Panc1 (cell line): Measurements from ENCODE around the gene ABCG5. TPM values are rescaled to one million over a fixed set of nuclear protein-coding genes. Genes with fewer than 3 reads are reported as not detected.

Source experiments
- ATAC-seq: fragments of 200-7000 bp; cut with Tn5 transposase; 2 replicates; pipeline ENCODE4 v1.9.1; 2020; ENCODE audit warnings: mild to moderate bottlenecking, moderate library complexity
- BruUV-seq: library from RNA; stranded (reverse); fragments of 400-500 nt; replicated peaks from 2 replicates; lab custom pipeline; 2021; lab: Mats Ljungman, UMichigan
- CTCF ChIA-PET: fragments of 300-600 bp; sonication (Branson Sonifier 250); formaldehyde crosslinking; loops from one replicate; lab custom pipeline; 2022; ENCODE audit warnings: antibody characterized with exemption; lab: Charles Lee
- POLR2A ChIA-PET: fragments of 300-600 bp; sonication (Branson Sonifier 250); formaldehyde crosslinking; loops from one replicate; lab custom pipeline; 2022; ENCODE audit warnings: antibody characterized with exemption; lab: Charles Lee
- DNase-seq: peaks from one replicate; pipeline ENCODE4 v3.0.0-alpha.2; 2010; ENCODE audit warnings: low read depth, low spot score
- H3K27ac ChIP-seq: 2 replicates; pipeline ENCODE4 v1.5.1; 2011; ENCODE audit warnings: mild to moderate bottlenecking, low read length, inconsistent platforms
- H3K27me3 ChIP-seq: fragments of 200-500 bp; sonication (Bioruptor generic); 2 replicates; pipeline ENCODE4 v1.6.0; 2014; ENCODE audit warnings: low read length, inconsistent platforms; ENCODE audit not compliant: control insufficient read depth, insufficient read depth
- H3K36me3 ChIP-seq: fragments of 200-500 bp; sonication (Bioruptor generic); 2 replicates; pipeline ENCODE4 v1.5.1; 2014; ENCODE audit warnings: inconsistent platforms, mild to moderate bottlenecking, low read length, moderate library complexity; ENCODE audit not compliant: control insufficient read depth, insufficient read depth
- H3K4me1 ChIP-seq: 2 replicates; pipeline ENCODE4 v1.5.1; 2011; ENCODE audit warnings: inconsistent platforms, mild to moderate bottlenecking, low read length, moderate library complexity; ENCODE audit not compliant: control insufficient read depth, insufficient read depth
- H3K4me3 ChIP-seq, 2 experiments: 2 replicates each; pipeline ENCODE4 v1.5.1; 2011 to 2012; ENCODE audit warnings: low read depth in 2 of 2, low read length in 2 of 2, mild to moderate bottlenecking in 2 of 2, inconsistent platforms in 1 of 2, moderate library complexity in 1 of 2
- H3K9me3 ChIP-seq: fragments of 200-500 bp; sonication (Bioruptor generic); 2 replicates; pipeline ENCODE4 v1.5.1; 2014; ENCODE audit warnings: low read depth, mild to moderate bottlenecking, inconsistent platforms, low read length, moderate library complexity; ENCODE audit not compliant: control insufficient read depth, insufficient read depth
- CTCF ChIP-seq: fragments of 450-650 bp; IDR thresholded peaks from 2 replicates; pipeline ENCODE4 v1.5.1; 2017; ENCODE audit warnings: mild to moderate bottlenecking
- POLR2AphosphoS5 ChIP-seq: IDR thresholded peaks from 2 replicates; pipeline ENCODE4 v1.6.1; 2012; ENCODE audit warnings: mild to moderate bottlenecking, low read depth, low read length, moderate library complexity
- REST ChIP-seq, 2 experiments: IDR thresholded peaks; 2 replicates each; pipeline ENCODE4 v1.6.1; 2011 to 2012; ENCODE audit warnings: low read depth in 2 of 2, control low read depth in 1 of 2, low read length in 1 of 2, mild to moderate bottlenecking in 1 of 2, moderate library complexity in 1 of 2; ENCODE audit not compliant: insufficient read depth in 1 of 2
- SIN3A ChIP-seq: IDR thresholded peaks from 2 replicates; pipeline ENCODE4 v1.6.1; 2012; ENCODE audit warnings: low read depth, mild to moderate bottlenecking, low read length, moderate library complexity, borderline replicate concordance; ENCODE audit not compliant: insufficient read depth
- TCF7L2 ChIP-seq: IDR thresholded peaks from 2 replicates; pipeline ENCODE4 v1.6.1; 2011; ENCODE audit warnings: mild to moderate bottlenecking, low read depth, low read length, inconsistent platforms
- in situ Hi-C: cut with HindIII; loops from 2 replicates; pipeline ENCODE4 v1.10.0; 2016; ENCODE audit warnings: low sequenced_read_pairs, low pct_unique_long_range_greater_than_20kb
- intact Hi-C: fragments of 100-400 bp; cut with micrococcal nuclease; formaldehyde crosslinking; loops from one replicate; pipeline ENCODE4 v1.10.0; 2022; ENCODE audit not compliant: unreplicated experiment
- total RNA-seq: library from RNA; stranded (reverse); gene quantifications from one replicate; pipeline ENCODE4 v1.2.1, GENCODE V29; 2021; ENCODE audit not compliant: unreplicated experiment

ABCG5 gene
- total RNA-seq, 1 experiment from 2014 or later, result 0.05 TPM

- TF ChIP-seq POLR2AphosphoS5 (no peak), SIN3A (no peak), TCF7L2 (no peak), CTCF (no peak), REST (IDR thresholded peaks at IDR 0.05; ENCODE audit: insufficient read depth in 1 of 2, low read depth in 2 of 2, low read length in 1 of 2) (no peak)
- BruUV-seq, result no TSS peak
- H3K27me3 ChIP-seq, result peaks cover 9% of the 10 kb centered on the region
- POLR2A ChIA-PET, result interaction anchor here (0.6 kb wide), 1 partner anchor 53 kb away, joined by 3 read pairs; no protein-coding TSS in a partner anchor
- ATAC-seq, result 0 out of 2 replicates have a peak, but pooled peaks have one; percentile 37
- H3K27ac ChIP-seq, result no peak overlapping the region
- H3K4me1 ChIP-seq, result no peaks in the 10 kb centered on the region
- no peak overlapping the region for H3K4me3 ChIP-seq
- no peaks in the 10 kb centered on the region for H3K36me3 ChIP-seq
- intact Hi-C loops, result no loop called here
- H3K9me3 ChIP-seq, result no peaks in the 10 kb centered on the region
- no peak for DNase-seq
- in situ Hi-C loops, result no loop called here
- CTCF ChIA-PET, result no interaction called here
These were observed 12.1 kb downstream of the ABCG5 start for GRCh38 chr2:43826305-43827250.

- no peak for ATAC-seq
- Histone ChIP-seq H3K27me3 (peaks cover 9% of the 10 kb centered on the region), H3K27ac (no peak overlapping the region), H3K36me3 (no peaks in the 10 kb centered on the region), H3K4me1 (no peaks in the 10 kb centered on the region), H3K9me3 (no peaks in the 10 kb centered on the region), H3K4me3 (no peak overlapping the region)
- TF ChIP-seq TCF7L2 (no peak), CTCF (no peak), SIN3A (no peak), REST (IDR thresholded peaks at IDR 0.05; ENCODE audit: insufficient read depth in 1 of 2, low read depth in 2 of 2, low read length in 1 of 2) (no peak), POLR2AphosphoS5 (no peak)
- BruUV-seq, result no TSS peak
- in situ Hi-C loops, result no loop called here
- CTCF ChIA-PET, result no interaction called here
- DNase-seq, result no peak
- intact Hi-C loops, result no loop called here
- POLR2A ChIA-PET, result no interaction called here
These were observed 12.8 kb downstream of the ABCG5 start for GRCh38 chr2:43825841-43826240.
